ENCODE measurements around the gene PLAAT4. TPM values are rescaled to one million over a fixed set of nuclear protein-coding genes. Genes with fewer than 3 reads are reported as not detected.

PLAAT4 gene
- polyA plus RNA-seq, 2 of the 4 experiments (the other 2 are of a cell fraction): 0.74 to 1.6 TPM

GRCh38 chr11:63534895-63535461, 1.6 kb upstream of the PLAAT4 start:
- ATAC-seq (no peak), FAIRE-seq (no peak), DNase-seq (ENCODE audit: low read depth in 1 of 2, low spot score in 1 of 2) (no peak)
- WGBS (ENCODE audit: missing lambda C conversion rate): 95% methylated on average over 5 of the region's 5 CpGs
- Histone ChIP-seq H3K27ac (no peak overlapping the region), H3K4me3 (no peak overlapping the region), H3K4me1 (peaks cover 31% of the 10 kb centered on the region), H3K9me3 (no peaks in the 10 kb centered on the region), H3K4me2 (no peak overlapping the region)
- POLR2A ChIA-PET: no interaction called here
- TF ChIP-seq POLR2AphosphoS2 (conservative IDR thresholded peaks at IDR 0.05; ENCODE audit: low read length): no peak
- TF ChIP-seq HOXB13 (CRISPR knock-in tag; IDR thresholded peaks at IDR 0.05; ENCODE audit: low read depth): peak; percentile 30; the same call in 1 of the 2 replicates
- TF ChIP-seq EHF (CRISPR knock-in tag; IDR thresholded peaks at IDR 0.05): peak; percentile 59; the same call in 1 of the 2 replicates
- CTCF ChIA-PET: no interaction called here

- Histone ChIP-seq H3K9me3 (no peaks in the 10 kb centered on the region), H3K4me1 (peaks cover 27% of the 10 kb centered on the region), H3K4me2 (no peak overlapping the region), H3K27ac (no peak overlapping the region), H3K4me3 (no peak overlapping the region)
- DNase-seq (ENCODE audit: low read depth in 1 of 2, low spot score in 1 of 2): no peak
- ChIA-PET POLR2A (no interaction called here), CTCF (no interaction called here)
- ATAC-seq: no peak
- WGBS (ENCODE audit: missing lambda C conversion rate): 100% methylated on average over 1 of the region's 1 CpG
- no peak for FAIRE-seq
- TF ChIP-seq RARB (CRISPR knock-in tag; IDR thresholded peaks at IDR 0.05) (no peak), HOXB5 (CRISPR knock-in tag; IDR thresholded peaks at IDR 0.05) (no peak), SREBF2 (IDR thresholded peaks at IDR 0.05) (no peak), HDAC2 (IDR thresholded peaks at IDR 0.05) (no peak), JUN (IDR thresholded peaks at IDR 0.05) (no peak), CEBPB (IDR thresholded peaks at IDR 0.05) (no peak), HOXA7 (CRISPR knock-in tag; IDR thresholded peaks at IDR 0.05) (no peak), CBX8 (IDR thresholded peaks at IDR 0.05) (no peak), MAZ (IDR thresholded peaks at IDR 0.05; ENCODE audit: borderline replicate concordance, low read depth, low read length) (no peak), NR3C1 (IDR thresholded peaks at IDR 0.05) (no peak), POLR2AphosphoS2 (conservative IDR thresholded peaks at IDR 0.05; ENCODE audit: low read length) (no peak), CHD2 (IDR thresholded peaks at IDR 0.05; ENCODE audit: low read length, partially characterized antibody) (no peak), HEYL (CRISPR knock-in tag; IDR thresholded peaks at IDR 0.05) (no peak), MAX (IDR thresholded peaks at IDR 0.05) (no peak), FOXS1 (CRISPR knock-in tag; IDR thresholded peaks at IDR 0.05) (no peak), PBX3 (IDR thresholded peaks at IDR 0.05) (no peak), EHMT2 (IDR thresholded peaks at IDR 0.05; ENCODE audit: low read depth) (no peak), KDM1A (IDR thresholded peaks at IDR 0.05; ENCODE audit: low read depth) (no peak), CTCF (IDR thresholded peaks at IDR 0.05) (no peak)
These were observed 874 bp upstream of the PLAAT4 start for GRCh38 chr11:63535734-63536133.

GRCh38 chr11:63537293-63538101, 889 bp downstream of the PLAAT4 start:
- H3K4me3 ChIP-seq: no peak overlapping the region
- peak overlapping the region in 1 of 2 experiments; percentile 63; a peak in 3 of 6 replicates for H3K27ac ChIP-seq
- FAIRE-seq (no peak), DNase-seq (ENCODE audit: low read depth in 1 of 2, low spot score in 1 of 2) (no peak), ATAC-seq (peak; percentile 15 to 54; a peak in 3 of 6 replicates)
- ChIA-PET CTCF (interaction anchor here (1.5 to 1.8 kb wide), 2 partner anchors 27 to 58 kb away, joined by 3 to 5 read pairs; no protein-coding TSS in a partner anchor), POLR2A (no interaction called here)
- WGBS (ENCODE audit: missing lambda C conversion rate): 83% methylated on average over 6 of the region's 8 CpGs
- H3K4me2 ChIP-seq: no peak overlapping the region
- H3K9me3 ChIP-seq: no peaks in the 10 kb centered on the region
- peaks cover 11% of the 10 kb centered on the region for H3K4me1 ChIP-seq
- no peak for TF ChIP-seq MAZ (IDR thresholded peaks at IDR 0.05; ENCODE audit: borderline replicate concordance, low read depth, low read length)
- TF ChIP-seq TFCP2L1 (CRISPR knock-in tag; IDR thresholded peaks at IDR 0.05): no peak
- no peak for TF ChIP-seq TP53 (CRISPR knock-in tag; IDR thresholded peaks at IDR 0.05)
- TF ChIP-seq PHF8 (IDR thresholded peaks at IDR 0.05; ENCODE audit: borderline replicate concordance, low read depth): no peak
- TF ChIP-seq EHMT2 (IDR thresholded peaks at IDR 0.05; ENCODE audit: low read depth): no peak
- no peak for TF ChIP-seq EHF (CRISPR knock-in tag; IDR thresholded peaks at IDR 0.05)
- TF ChIP-seq ZC3H11A (IDR thresholded peaks at IDR 0.05): no peak
- no peak for TF ChIP-seq PBX3 (IDR thresholded peaks at IDR 0.05)
- no peak for TF ChIP-seq REST (IDR thresholded peaks at IDR 0.05)
